ENCODE results near the gene STMN1.

DNA sequence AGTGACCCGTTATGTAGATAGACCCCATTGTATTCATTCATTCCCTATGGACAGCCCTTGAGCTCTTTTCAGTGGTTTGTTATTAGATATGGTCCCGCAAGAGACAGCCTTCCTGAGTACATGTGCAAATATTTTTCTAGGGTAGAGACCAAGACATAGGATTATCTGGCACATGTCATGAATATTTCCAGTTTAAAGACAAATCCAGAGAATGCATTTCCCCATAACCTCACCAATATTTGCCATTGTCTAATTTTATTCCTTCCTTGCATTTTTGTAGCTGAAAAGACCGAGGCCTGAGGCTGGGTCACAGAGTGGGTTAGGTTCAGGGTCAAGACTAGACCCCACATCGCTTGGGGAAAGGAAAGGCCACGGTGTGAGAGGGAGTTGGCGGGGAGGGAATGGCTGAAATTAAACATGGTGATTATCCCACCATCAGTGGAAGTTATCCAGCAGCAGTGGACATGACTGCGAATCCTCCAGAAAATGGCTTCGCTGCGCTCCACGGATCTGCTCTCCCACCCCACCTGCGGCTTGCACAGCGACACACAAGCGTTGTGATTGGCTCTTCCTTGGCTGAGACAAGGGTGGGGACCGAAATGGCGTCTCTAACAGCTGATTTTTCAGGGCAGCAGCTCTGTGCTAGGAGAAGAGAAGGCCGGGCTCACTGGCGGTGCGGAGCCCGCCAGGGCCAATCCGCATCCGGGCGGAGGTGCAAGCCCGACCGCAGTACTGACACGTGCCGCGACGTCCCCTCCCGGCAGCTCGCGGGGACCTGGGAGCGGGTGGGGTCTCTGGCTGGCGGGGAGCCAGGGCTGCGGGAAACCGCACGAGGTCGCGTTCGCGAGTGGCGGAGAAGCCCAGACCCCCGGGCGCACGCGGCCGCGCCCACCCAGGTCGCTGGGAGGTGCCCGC is 16.1 kb upstream of the STMN1 start:
- TF ChIP-seq EZH2 (optimal IDR thresholded peaks at IDR 0.05; ENCODE audit: low read depth, low read length): no peak
- TF ChIP-seq, protein P1, sequence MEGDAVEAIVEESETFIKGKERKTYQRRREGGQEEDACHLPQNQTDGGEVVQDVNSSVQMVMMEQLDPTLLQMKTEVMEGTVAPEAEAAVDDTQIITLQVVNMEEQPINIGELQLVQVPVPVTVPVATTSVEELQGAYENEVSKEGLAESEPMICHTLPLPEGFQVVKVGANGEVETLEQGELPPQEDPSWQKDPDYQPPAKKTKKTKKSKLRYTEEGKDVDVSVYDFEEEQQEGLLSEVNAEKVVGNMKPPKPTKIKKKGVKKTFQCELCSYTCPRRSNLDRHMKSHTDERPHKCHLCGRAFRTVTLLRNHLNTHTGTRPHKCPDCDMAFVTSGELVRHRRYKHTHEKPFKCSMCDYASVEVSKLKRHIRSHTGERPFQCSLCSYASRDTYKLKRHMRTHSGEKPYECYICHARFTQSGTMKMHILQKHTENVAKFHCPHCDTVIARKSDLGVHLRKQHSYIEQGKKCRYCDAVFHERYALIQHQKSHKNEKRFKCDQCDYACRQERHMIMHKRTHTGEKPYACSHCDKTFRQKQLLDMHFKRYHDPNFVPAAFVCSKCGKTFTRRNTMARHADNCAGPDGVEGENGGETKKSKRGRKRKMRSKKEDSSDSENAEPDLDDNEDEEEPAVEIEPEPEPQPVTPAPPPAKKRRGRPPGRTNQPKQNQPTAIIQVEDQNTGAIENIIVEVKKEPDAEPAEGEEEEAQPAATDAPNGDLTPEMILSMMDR (IDR thresholded peaks at IDR 0.05; ENCODE audit: low read length): no peak

All from MM.1S (cell line).